Activated CD8-positive, alpha-beta memory T cell treated with anti-CD3 and anti-CD28 coated beads, Interleukin-2, amount 50 U/mL, for 24 hours (primary cell): ENCODE results near the gene CHD8.
"Not testable (repeated sequence)": the region's sequence is repeated elsewhere in the genome, so short reads cannot be mapped to it uniquely, and the experiment has no call there.

ENCODE experiments used
- DNase-seq: peaks from one replicate; pipeline ENCODE4 v3.0.0-alpha.2; 2020; ENCODE audit errors: extremely low read depth

The CHD8 gene

DNA sequence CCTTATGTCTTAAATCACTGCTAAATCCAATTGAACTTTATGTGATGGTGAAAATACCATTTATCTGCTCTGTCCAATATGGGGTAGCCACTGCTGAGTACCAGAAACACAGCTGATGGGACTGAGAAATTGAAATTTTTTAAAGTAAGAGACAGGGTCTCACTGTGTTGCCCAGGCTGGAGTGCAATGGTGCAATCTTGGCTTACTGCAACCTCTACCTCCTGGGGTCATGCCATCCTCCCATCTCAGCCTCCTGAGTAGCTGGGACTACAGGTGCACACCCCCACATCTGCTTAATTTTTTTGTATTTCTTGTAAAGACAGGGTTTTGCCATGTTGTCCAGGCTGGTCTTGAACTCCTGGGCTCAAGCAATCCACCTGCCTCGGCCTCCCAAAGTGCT is 83.1 kb downstream of the CHD8 start:
- DNase-seq: not testable (repeated sequence)

DNA sequence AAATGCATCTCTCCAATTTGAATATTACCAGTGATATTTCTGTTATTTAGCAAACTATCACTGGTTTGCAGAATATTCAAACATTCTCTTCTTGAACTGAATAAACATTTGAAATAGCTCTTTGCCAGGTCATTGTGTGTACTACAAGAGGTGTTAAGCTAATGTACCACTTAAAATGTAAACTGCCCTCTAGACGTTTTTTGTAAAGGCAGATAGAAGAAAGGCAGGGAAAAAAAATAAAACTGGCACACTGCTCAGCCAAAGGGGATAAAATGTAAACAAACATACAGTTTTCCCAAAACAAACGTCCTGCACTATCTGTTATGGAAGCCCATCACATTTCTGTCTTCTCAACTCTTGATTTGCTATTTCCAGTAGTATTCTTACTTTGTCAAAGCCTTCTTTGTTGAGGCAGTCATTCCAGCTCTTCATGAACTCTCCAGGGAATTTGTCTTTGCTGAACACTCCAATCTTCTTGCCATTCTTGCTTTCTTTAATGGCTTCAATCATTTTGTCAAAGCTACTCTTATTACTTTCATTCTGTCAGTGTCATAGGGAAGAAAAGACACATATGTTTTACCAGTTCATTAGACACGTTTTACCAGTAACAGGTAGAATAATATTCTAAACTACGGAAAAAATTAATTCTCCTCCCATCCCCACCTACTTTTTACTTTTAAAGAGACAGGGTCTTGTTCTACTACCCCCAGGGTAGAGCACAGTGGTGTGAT is 85.8 kb downstream of the CHD8 start:
- no peak for DNase-seq

GRCh38 chr14:21367582-21368144 is 88.3 kb downstream of the CHD8 start:
- no peak for DNase-seq

GRCh38 chr14:21356511-21356910 is 99.4 kb downstream of the CHD8 start:
- no peak for DNase-seq

GRCh38 chr14:21352587-21352986 is 103.3 kb downstream of the CHD8 start:
- DNase-seq: no peak

- no peak for DNase-seq
Measured at GRCh38 chr14:21350539-21350938, 105.4 kb downstream of the CHD8 start.

DNA sequence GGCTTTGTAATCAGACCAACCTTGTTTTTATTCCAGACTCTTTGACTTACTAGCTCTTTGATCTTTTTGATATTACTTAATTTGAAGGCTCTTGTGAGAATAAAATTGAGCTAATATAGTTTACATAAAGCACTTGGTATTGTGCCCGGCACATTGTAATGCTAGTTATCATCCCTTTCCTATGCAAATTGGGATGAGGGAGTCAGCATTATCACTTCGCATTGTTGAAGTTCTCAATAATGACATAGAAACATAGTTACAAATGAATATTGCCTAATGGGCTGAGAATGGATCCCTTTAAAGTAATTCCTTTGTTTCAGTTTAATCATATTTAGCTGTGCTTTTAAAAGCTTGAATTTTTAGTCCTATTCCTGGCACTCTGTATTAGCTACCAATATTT is 108.7 kb downstream of the CHD8 start:
- DNase-seq: no peak

- no peak for DNase-seq
Measured at GRCh38 chr14:21346532-21347135, 109.3 kb downstream of the CHD8 start.

DNA sequence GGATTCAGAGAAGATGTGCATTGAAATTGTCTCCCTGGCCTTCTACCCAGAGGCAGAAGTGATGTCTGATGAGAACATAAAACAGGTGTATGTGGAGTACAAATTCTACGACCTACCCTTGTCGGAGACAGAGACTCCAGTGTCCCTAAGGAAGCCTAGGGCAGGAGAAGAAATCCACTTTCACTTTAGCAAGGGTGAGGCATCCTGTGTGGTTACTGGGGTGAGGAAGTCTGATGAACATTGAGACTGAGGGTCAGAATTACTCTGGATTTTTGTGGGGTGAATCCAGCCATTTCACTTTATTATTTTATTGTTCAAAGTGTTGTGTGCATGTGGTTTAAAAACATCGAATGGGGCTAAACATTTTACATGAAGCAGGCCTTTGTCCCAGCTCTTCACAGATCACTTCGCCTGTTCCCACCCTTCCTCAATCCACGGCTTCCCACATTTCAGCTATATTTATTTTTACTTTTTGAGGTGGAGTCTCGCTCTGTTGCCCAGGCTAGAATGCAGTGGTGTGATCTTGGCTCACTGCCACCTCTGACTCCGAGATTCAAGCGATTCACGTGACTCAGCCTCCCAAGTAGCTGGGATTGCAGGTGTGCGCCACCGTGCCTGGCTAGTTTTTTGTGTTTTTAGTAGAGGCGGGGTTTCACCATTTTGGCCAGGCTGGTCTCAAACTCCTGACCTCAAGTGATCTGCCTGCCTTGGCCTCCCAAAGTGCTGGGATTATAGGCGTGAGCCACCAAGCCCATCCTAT is 112.7 kb downstream of the CHD8 start:
- DNase-seq: no peak
